Measurements from ENCODE around the gene SNTG2. TPM values are rescaled to one million over a fixed set of nuclear protein-coding genes. Genes with fewer than 3 reads are reported as not detected.

SNTG2 gene
- total and polyA plus RNA-seq, 10 of the 15 experiments (the other 5 are each of a cell fraction or from before 2014, with no cell fraction given), result not detected

DNA sequence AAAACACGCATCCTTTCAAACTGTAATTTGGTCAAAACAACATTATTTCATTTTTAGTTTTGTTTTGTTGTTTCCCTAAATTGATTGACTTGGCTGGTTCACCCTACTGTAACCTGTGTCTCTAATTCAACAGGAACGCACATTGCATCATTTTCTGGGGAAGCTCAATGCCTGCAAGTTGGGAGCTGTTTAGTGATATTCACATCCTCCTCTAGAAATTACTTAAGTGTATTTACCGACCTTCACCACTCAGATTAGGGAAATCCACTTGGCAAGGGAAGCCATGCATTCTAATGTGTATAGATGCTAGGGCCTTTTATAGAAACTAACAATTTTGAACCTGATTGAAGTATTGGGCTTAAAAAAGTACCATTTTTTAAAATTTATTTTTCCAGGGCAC is 455.3 kb downstream of the SNTG2 start:
- BruUV-seq (replicated peaks), result no TSS peak
- no peaks in the 10 kb centered on the region for H3K79me2 ChIP-seq (ENCODE audit: control insufficient read depth, insufficient read depth, low read length)
- in situ Hi-C loops (cut with MboI) (no loop called here), intact Hi-C loops (cut with micrococcal nuclease; ENCODE audit: unreplicated experiment) (no loop called here)
- no peak for TF ChIP-seq BACH1 (IDR thresholded peaks at IDR 0.05; ENCODE audit: borderline replicate concordance)
- no peak for TF ChIP-seq ZZZ3 (IDR thresholded peaks at IDR 0.05; ENCODE audit: control insufficient read depth, insufficient read length, low read depth)
- TF ChIP-seq POLR2AphosphoS2 (IDR thresholded peaks at IDR 0.05; ENCODE audit: low read depth, low read length), result no peak
- no peak for TF ChIP-seq ELK1 (IDR thresholded peaks at IDR 0.05; ENCODE audit: low read depth, low read length)
- TF ChIP-seq, protein P1, sequence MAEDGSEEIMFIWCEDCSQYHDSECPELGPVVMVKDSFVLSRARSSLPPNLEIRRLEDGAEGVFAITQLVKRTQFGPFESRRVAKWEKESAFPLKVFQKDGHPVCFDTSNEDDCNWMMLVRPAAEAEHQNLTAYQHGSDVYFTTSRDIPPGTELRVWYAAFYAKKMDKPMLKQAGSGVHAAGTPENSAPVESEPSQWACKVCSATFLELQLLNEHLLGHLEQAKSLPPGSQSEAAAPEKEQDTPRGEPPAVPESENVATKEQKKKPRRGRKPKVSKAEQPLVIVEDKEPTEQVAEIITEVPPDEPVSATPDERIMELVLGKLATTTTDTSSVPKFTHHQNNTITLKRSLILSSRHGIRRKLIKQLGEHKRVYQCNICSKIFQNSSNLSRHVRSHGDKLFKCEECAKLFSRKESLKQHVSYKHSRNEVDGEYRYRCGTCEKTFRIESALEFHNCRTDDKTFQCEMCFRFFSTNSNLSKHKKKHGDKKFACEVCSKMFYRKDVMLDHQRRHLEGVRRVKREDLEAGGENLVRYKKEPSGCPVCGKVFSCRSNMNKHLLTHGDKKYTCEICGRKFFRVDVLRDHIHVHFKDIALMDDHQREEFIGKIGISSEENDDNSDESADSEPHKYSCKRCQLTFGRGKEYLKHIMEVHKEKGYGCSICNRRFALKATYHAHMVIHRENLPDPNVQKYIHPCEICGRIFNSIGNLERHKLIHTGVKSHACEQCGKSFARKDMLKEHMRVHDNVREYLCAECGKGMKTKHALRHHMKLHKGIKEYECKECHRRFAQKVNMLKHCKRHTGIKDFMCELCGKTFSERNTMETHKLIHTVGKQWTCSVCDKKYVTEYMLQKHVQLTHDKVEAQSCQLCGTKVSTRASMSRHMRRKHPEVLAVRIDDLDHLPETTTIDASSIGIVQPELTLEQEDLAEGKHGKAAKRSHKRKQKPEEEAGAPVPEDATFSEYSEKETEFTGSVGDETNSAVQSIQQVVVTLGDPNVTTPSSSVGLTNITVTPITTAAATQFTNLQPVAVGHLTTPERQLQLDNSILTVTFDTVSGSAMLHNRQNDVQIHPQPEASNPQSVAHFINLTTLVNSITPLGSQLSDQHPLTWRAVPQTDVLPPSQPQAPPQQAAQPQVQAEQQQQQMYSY (CRISPR knock-in tag; IDR thresholded peaks at IDR 0.05), result no peak
- ChIA-PET SMC1A (ENCODE audit: uncharacterized antibody, unreplicated experiment) (no interaction called here), CTCF (interaction anchor here (1.3 kb wide), 1 partner anchor 144 kb away, joined by 4 read pairs; no protein-coding TSS in a partner anchor), POLR2A (no interaction called here), RAD21 (ENCODE audit: unreplicated experiment) (no interaction called here)
- no peaks in the 10 kb centered on the region; the same call in 1 of the 3 replicates for H3K9me3 ChIP-seq (replicated peaks; ENCODE audit: control insufficient read depth, insufficient read depth, low read length)
- no peak overlapping the region for H3K4me2 ChIP-seq (ENCODE audit: control insufficient read depth, insufficient read depth)
- WGBS (ENCODE audit: insufficient coverage, insufficient replicate concordance, low lambda C conversion rate, missing lambda C conversion rate), result 11% methylated on average over 3 of the region's 3 CpGs
- no peak for DNase-seq (ENCODE audit: low read depth, low spot score)
- no peak overlapping the region for H3K9ac ChIP-seq (ENCODE audit: control insufficient read depth, insufficient read depth, low read length)
- H2AFZ ChIP-seq (ENCODE audit: control insufficient read depth, low read depth, low read length), result no peak overlapping the region
- FAIRE-seq, result no peak
- no peak overlapping the region for H3K4me3 ChIP-seq
- H4K20me1 ChIP-seq (ENCODE audit: control insufficient read depth, insufficient read depth), result no peaks in the 10 kb centered on the region
- H3K27me3 ChIP-seq (replicated peaks in 1 of 2; ENCODE audit: control insufficient read depth in 2 of 2, insufficient read depth in 2 of 2, low read length in 1 of 2), result no peaks in the 10 kb centered on the region
- no peak overlapping the region for H3K27ac ChIP-seq (ENCODE audit: control insufficient read depth, insufficient read depth)
- H3K4me1 ChIP-seq (ENCODE audit: control insufficient read depth, insufficient read depth, low read length), result no peaks in the 10 kb centered on the region
- H3K36me3 ChIP-seq (ENCODE audit: control insufficient read depth in 2 of 2, insufficient read depth in 2 of 2, low read length in 1 of 2), result no peaks in the 10 kb centered on the region
- ATAC-seq, result no peak
